OCI-LY1 (cell line): Measurements from ENCODE around the gene ITIH2.

Source experiments
- EZH2 ChIP-seq: fragments of 200-600 bp; sonication (generic), shearing (Covaris generic); IDR thresholded peaks from 2 replicates; pipeline ENCODE4 v1.8.0; 2017; ENCODE audit warnings: borderline replicate concordance, mixed run types, mild to moderate bottlenecking, antibody characterized with exemption, low read length, moderate library complexity, mixed read lengths
- TF ChIP-seq, protein P1 (sequence below): fragments of 200-600 bp; sonication (generic), shearing (Covaris generic); IDR thresholded peaks from 2 replicates; pipeline ENCODE4 v1.5.1; 2017; ENCODE audit warnings: mild to moderate bottlenecking, antibody characterized with exemption, low read length, moderate library complexity, mixed read lengths

DNA sequence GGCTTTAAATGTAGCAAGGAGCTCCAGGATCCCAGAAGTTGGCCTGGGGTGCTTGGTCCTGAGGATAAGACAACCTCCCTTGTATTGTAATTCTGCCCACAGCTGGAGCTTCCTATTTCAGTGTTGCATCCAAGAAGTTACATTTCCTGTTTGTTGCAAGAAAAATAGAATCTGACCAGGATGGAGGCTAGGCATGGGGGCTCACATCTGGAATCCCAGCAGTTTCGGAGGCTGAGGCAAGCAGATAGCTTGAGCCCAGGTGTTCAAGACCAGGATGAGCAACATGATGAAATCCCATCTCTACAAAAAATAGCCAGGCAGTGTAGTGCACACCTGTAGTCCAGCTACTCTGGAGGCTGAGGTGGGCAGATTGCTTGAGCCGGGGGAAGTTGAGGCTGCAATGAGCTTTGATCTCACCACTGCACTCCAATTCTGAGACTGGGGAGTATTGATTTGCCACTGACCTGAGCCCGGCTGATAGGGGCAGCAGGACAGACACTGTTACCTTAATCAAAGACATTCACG lies 766 bp upstream of the ITIH2 start:
- TF ChIP-seq, protein P1, sequence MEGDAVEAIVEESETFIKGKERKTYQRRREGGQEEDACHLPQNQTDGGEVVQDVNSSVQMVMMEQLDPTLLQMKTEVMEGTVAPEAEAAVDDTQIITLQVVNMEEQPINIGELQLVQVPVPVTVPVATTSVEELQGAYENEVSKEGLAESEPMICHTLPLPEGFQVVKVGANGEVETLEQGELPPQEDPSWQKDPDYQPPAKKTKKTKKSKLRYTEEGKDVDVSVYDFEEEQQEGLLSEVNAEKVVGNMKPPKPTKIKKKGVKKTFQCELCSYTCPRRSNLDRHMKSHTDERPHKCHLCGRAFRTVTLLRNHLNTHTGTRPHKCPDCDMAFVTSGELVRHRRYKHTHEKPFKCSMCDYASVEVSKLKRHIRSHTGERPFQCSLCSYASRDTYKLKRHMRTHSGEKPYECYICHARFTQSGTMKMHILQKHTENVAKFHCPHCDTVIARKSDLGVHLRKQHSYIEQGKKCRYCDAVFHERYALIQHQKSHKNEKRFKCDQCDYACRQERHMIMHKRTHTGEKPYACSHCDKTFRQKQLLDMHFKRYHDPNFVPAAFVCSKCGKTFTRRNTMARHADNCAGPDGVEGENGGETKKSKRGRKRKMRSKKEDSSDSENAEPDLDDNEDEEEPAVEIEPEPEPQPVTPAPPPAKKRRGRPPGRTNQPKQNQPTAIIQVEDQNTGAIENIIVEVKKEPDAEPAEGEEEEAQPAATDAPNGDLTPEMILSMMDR, result no peak
- TF ChIP-seq EZH2, result no peak
